T-cell (primary cell): Measurements from ENCODE around the gene SLC17A5. TPM values are rescaled to one million over a fixed set of nuclear protein-coding genes. Genes with fewer than 3 reads are reported as not detected.
"Not testable (repeated sequence)": the region's sequence is repeated elsewhere in the genome, so short reads cannot be mapped to it uniquely, and the experiment has no call there.

ENCODE experiments used
- ATAC-seq, 4 experiments: fragments of 200-7000 bp in 3 of 4; fragments of 150-1000 bp in 1 of 4; cut with Tn5 transposase; replicated peaks in 1 of 4; 1 replicate in 3 of 4; 2 replicates in 1 of 4; pipeline ENCODE4 v1.10.0; 2021; ENCODE audit warnings: moderate library complexity in 3 of 4, mild to moderate bottlenecking in 2 of 4, moderate number of reproducible peaks in 1 of 4
- CTCF ChIA-PET, 2 donors: fragments of 300-600 bp; sonication (Branson Sonifier 250); formaldehyde crosslinking; loops; one replicate each; lab custom pipeline; 2022; ENCODE audit warnings: antibody characterized with exemption in 2 of 2; lab: Charles Lee
- POLR2A ChIA-PET, 2 donors: fragments of 300-600 bp; sonication (Branson Sonifier 250); formaldehyde crosslinking; loops; one replicate each; lab custom pipeline; 2022; ENCODE audit warnings: antibody characterized with exemption in 2 of 2; lab: Charles Lee
- DNase-seq, 35 experiments: peaks; one replicate each; pipeline versions ENCODE4 v3.0.0 to v3.0.0-alpha.2; 2013 to 2023
- H3K27ac ChIP-seq: one replicate; pipeline ENCODE4 v1.5.1; 2013; ENCODE audit warnings: low read length
- H3K27me3 ChIP-seq, 2 experiments: replicated peaks in 1 of 2; 1 replicate in 1 of 2; 2 replicates in 1 of 2; pipeline versions ENCODE4 v1.6.1 to v1.7.0; 2013; ENCODE audit warnings: low read length in 1 of 2, mixed read lengths in 1 of 2; ENCODE audit not compliant: control insufficient read depth in 2 of 2, insufficient read depth in 2 of 2; ENCODE audit errors: extremely low read depth in 1 of 2
- H3K36me3 ChIP-seq, 2 donors: 1 replicate in 1 of 2; 2 replicates in 1 of 2; pipeline versions ENCODE4 v1.6.1 to v1.7.0; 2013; ENCODE audit warnings: low read length in 1 of 2; ENCODE audit not compliant: control insufficient read depth in 2 of 2, insufficient read depth in 1 of 2; ENCODE audit errors: extremely low read depth in 1 of 2
- H3K4me1 ChIP-seq, 2 experiments: 1 replicate in 1 of 2; 2 replicates in 1 of 2; pipeline versions ENCODE4 v1.6.1 to v1.7.0; 2013; ENCODE audit warnings: low read length in 2 of 2, mixed read lengths in 1 of 2; ENCODE audit not compliant: insufficient read depth in 2 of 2, control insufficient read depth in 1 of 2; ENCODE audit errors: extremely low read depth in 1 of 2
- H3K4me3 ChIP-seq, 2 donors: 1 replicate in 1 of 2; 2 replicates in 1 of 2; pipeline versions ENCODE4 v1.5.1 to v1.7.0; 2013; ENCODE audit warnings: mild to moderate bottlenecking in 2 of 2, low read length in 1 of 2, moderate library complexity in 1 of 2; ENCODE audit not compliant: control insufficient read depth in 1 of 2; ENCODE audit errors: extremely low read depth in 1 of 2
- H3K9me3 ChIP-seq: 2 replicates; pipeline ENCODE4 v1.7.0; 2013
- H3K27ac Mint-ChIP-seq, 2 donors: one replicate each; pipeline ENCODE4 v1.8.0; 2020 to 2021; ENCODE audit warnings: mild to moderate bottlenecking in 2 of 2, mixed read lengths in 2 of 2
- H3K27me3 Mint-ChIP-seq, 2 donors: one replicate each; pipeline ENCODE4 v1.8.0; 2021 to 2022; ENCODE audit warnings: mixed read lengths in 2 of 2
- H3K36me3 Mint-ChIP-seq: one replicate; pipeline ENCODE4 v1.8.0; 2021; ENCODE audit warnings: mixed read lengths
- H3K4me1 Mint-ChIP-seq, 3 donors: one replicate each; pipeline ENCODE4 v1.8.0; 2020 to 2022; ENCODE audit warnings: mixed read lengths in 3 of 3, mild to moderate bottlenecking in 1 of 3
- H3K4me3 Mint-ChIP-seq, 3 donors: one replicate each; pipeline ENCODE4 v1.8.0; 2020 to 2022; ENCODE audit warnings: mild to moderate bottlenecking in 3 of 3, mixed read lengths in 3 of 3, moderate library complexity in 3 of 3
- H3K9me3 Mint-ChIP-seq, 3 donors: one replicate each; pipeline ENCODE4 v1.8.0; 2020 to 2022; ENCODE audit warnings: mixed read lengths in 3 of 3
- WGBS: methylation state at CpG from one replicate; pipeline ENCODE4 v1.1.5; 2013; ENCODE audit warnings: missing lambda C conversion rate; ENCODE audit not compliant: insufficient coverage; 5-methylcytosine and 5-hydroxymethylcytosine counted together
- total RNA-seq, 35 experiments: library from RNA in 6 of 35; stranded (reverse) in 6 of 35; fragments of 120-200 nt in 1 of 35; gene quantifications; one replicate each; pipeline versions ENCODE4 v1.2.1 to v1.2.4 and lab custom pipeline; 2013 to 2026

SLC17A5 gene
- total RNA-seq, 5 donors from 2014 or later (not counting 1 experiment from before 2014, with no cell fraction given): 6.4 to 15.0 (median 9.4) TPM

- not testable (repeated sequence) for H3K9me3 Mint-ChIP-seq, H3K27me3 ChIP-seq, H3K27me3 Mint-ChIP-seq, H3K4me1 ChIP-seq, H3K27ac Mint-ChIP-seq, H3K36me3 Mint-ChIP-seq, H3K36me3 ChIP-seq, ATAC-seq, H3K9me3 ChIP-seq, H3K4me1 Mint-ChIP-seq, H3K27ac ChIP-seq
- H3K4me3 Mint-ChIP-seq: peak overlapping the region in 2 of 3 donors; percentile 20 to 47
- CTCF ChIA-PET: interaction anchor here in 1 of 2 donors (0.6 to 0.7 kb wide), 2 partner anchors 56 to 389 kb away, joined by 3 read pairs; no protein-coding TSS in a partner anchor
- H3K4me3 ChIP-seq: peak overlapping the region in 1 of 2 donors; percentile 12
- DNase-seq: peak in 3 of 35 experiments; percentile 2 to 26 (median 17)
- 51% methylated on average over 14 of the region's 19 CpGs for WGBS
- POLR2A ChIA-PET: interaction anchor here in 1 of 2 donors (0.6 kb wide), 2 partner anchors 15 to 51 kb away, joined by 3 read pairs; no protein-coding TSS in a partner anchor
Measured at GRCh38 chr6:73571218-73572181, 82.3 kb downstream of the SLC17A5 start.

DNA sequence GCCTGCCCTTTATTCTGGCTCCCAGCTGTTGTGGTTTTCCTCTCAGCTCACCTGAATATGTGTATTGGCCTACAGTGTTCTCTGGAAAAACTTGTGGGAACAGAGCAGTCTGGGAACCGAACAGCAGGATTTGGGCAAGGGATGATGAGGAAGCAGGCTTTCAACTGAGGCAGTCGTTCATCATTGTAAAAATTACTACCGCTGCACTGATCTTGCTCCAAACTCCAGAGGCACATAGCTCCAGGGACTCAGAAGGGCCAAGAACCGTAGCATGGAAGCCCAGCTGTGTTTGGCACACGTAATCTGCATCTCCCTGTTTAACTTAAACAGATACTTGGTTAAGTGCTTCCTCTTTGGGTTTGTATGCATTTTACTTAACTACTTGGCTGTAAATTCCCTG, 84.7 kb downstream of the SLC17A5 start:
- Mint-ChIP-seq H3K9me3 (no peaks in the 10 kb centered on the region), H3K36me3 (no peaks in the 10 kb centered on the region), H3K27ac (no peak overlapping the region), H3K4me3 (no peak overlapping the region), H3K27me3 (no peaks in the 10 kb centered on the region), H3K4me1 (peaks cover 0 to 7% (median 0%) of the 10 kb centered on the region in 3 donors)
- Histone ChIP-seq H3K9me3 (no peaks in the 10 kb centered on the region), H3K4me1 (no peaks in the 10 kb centered on the region), H3K27me3 (no peaks in the 10 kb centered on the region), H3K27ac (no peak overlapping the region), H3K4me3 (no peak overlapping the region), H3K36me3 (no peaks in the 10 kb centered on the region)
- DNase-seq (no peak), ATAC-seq (no peak)
- 93% methylated on average over 4 of the region's 5 CpGs for WGBS
- CTCF ChIA-PET: interaction anchor here in 1 of 2 donors (1.1 kb wide), 1 partner anchor 37 kb away, joined by 3 read pairs; no protein-coding TSS in a partner anchor
- POLR2A ChIA-PET: interaction anchor here in 1 of 2 donors (0.6 kb wide), 1 partner anchor 52 kb away, joined by 3 read pairs; no protein-coding TSS in a partner anchor

DNA sequence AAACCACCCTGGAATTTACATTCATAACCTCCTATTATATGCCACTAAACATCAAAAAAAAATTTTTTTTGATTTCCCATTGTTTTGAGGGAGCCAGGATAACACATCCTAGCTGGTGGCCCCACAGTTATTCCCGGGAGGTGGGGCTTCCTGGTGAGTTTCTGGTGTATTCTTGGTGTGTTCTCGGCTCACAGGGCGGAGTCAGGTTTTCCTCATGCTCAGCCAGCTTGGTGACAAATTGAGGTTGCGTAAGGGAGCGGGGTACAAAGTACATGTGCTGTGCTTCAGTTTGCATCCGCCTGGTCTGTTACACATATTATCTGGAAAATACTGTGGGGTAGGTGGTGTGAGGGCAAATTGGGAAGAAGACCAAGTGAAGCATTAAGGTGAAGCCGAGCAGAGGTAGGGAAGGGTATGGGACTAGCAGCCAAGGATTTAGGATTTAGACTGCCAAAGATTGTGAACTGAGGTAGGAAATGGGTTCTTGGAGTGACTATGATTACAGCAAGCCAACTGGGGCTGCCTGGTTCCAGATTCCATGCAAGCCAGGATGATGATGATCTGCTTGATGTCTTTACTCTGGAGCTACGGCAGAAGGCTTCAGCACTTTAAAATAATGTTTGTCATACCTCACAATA, 86.7 kb downstream of the SLC17A5 start:
- no peaks in the 10 kb centered on the region for H3K27me3 ChIP-seq
- Mint-ChIP-seq H3K27me3 (no peaks in the 10 kb centered on the region), H3K4me3 (no peak overlapping the region), H3K36me3 (no peaks in the 10 kb centered on the region), H3K4me1 (peaks cover 0 to 7% (median 0%) of the 10 kb centered on the region in 3 donors), H3K27ac (no peak overlapping the region), H3K9me3 (no peaks in the 10 kb centered on the region)
- ATAC-seq (no peak), DNase-seq (no peak)
- no peaks in the 10 kb centered on the region for H3K36me3 ChIP-seq
- no peak overlapping the region for H3K27ac ChIP-seq
- ChIA-PET POLR2A (no interaction called here), CTCF (no interaction called here)
- H3K9me3 ChIP-seq: no peaks in the 10 kb centered on the region
- H3K4me3 ChIP-seq: no peak overlapping the region
- 86% methylated on average over 7 of the region's 8 CpGs for WGBS
- no peaks in the 10 kb centered on the region for H3K4me1 ChIP-seq

DNA sequence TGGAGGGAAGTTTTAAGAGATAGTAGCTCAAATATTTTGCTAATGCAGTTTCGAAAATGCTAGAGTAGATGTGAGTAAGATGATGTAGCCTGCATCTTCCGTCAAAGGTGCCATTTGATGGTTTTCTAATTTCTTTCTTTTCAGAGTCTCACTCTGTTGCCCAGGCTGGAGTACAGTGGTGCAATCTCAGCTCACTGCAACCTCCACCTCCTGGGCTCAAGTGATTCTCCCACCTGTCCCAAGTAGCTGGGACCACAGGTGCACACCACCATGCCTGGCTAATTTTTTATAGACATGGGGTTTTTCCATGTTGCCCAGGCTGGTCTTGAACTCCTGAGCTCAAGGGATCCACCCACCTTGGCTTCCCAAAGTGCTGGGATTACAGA, 87.3 kb downstream of the SLC17A5 start:
- H3K27ac Mint-ChIP-seq, H3K4me1 ChIP-seq, H3K27ac ChIP-seq, DNase-seq, H3K36me3 Mint-ChIP-seq, POLR2A ChIA-PET, H3K4me3 Mint-ChIP-seq, CTCF ChIA-PET, H3K36me3 ChIP-seq, H3K9me3 Mint-ChIP-seq, ATAC-seq, H3K4me1 Mint-ChIP-seq, H3K9me3 ChIP-seq, H3K27me3 ChIP-seq, H3K4me3 ChIP-seq, H3K27me3 Mint-ChIP-seq: not testable (repeated sequence)
- WGBS: no CpG with 5 or more reads among the region's 2 CpGs

- Mint-ChIP-seq H3K4me1 (no peaks in the 10 kb centered on the region), H3K4me3 (no peak overlapping the region), H3K27me3 (no peaks in the 10 kb centered on the region), H3K9me3 (no peaks in the 10 kb centered on the region), H3K36me3 (no peaks in the 10 kb centered on the region), H3K27ac (no peak overlapping the region)
- H3K27me3 ChIP-seq: no peaks in the 10 kb centered on the region
- no peaks in the 10 kb centered on the region for H3K9me3 ChIP-seq
- no peaks in the 10 kb centered on the region for H3K4me1 ChIP-seq
- 97% methylated on average over 9 of the region's 11 CpGs for WGBS
- no peak overlapping the region for H3K27ac ChIP-seq
- DNase-seq: no peak
- POLR2A ChIA-PET: no interaction called here
- H3K4me3 ChIP-seq: no peak overlapping the region
- no peaks in the 10 kb centered on the region for H3K36me3 ChIP-seq
- CTCF ChIA-PET: no interaction called here
- ATAC-seq: no peak
Measured at GRCh38 chr6:73565767-73566485, 87.9 kb downstream of the SLC17A5 start.
